Measurements from ENCODE around the gene BIRC7.

The BIRC7 gene

DNA sequence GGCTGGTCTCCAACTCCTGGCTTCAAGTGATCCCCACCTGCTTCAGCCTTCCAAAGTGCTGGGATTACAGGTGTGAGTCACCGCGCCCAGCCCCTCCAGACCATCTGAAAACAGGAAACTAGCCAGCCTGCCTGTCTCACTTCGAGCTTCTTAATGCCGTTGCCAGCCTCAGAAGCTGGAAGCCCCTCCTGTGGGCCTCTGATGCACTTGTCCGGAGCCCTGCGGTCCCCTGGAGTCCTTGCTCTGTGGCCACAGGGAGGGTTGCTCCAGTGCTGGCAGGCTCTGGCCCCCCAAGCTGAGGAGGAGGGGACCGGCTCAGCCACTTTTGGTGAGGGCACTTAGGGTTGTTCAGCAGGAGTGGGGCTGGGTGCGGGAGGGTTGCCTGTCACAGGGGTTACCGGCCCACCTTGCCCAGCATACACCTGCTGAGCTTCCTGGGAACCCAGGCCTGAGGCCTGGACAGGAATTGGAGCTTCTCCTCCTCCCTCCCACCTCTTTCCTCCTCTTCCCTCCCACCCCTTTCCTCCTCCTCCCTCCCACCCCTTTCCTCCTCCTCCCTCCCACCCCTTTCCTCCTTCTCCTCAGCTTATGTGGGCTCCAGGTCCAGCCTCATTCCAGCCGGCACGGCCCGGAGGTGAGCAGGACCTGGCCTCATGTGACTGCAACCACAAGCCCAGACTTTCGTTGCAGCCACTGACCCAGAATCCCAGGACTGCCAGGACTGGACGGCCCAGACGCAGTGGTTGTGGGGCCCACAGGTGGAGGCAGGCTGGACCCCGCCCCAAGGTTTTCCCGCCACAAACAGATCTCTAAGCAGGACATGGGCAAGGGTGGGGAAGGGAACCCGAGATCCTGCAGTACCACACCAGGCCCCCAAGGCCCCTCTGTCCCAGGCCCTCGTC, 9.4 kb upstream of the BIRC7 start:
- DNase-seq: no peak

DNA sequence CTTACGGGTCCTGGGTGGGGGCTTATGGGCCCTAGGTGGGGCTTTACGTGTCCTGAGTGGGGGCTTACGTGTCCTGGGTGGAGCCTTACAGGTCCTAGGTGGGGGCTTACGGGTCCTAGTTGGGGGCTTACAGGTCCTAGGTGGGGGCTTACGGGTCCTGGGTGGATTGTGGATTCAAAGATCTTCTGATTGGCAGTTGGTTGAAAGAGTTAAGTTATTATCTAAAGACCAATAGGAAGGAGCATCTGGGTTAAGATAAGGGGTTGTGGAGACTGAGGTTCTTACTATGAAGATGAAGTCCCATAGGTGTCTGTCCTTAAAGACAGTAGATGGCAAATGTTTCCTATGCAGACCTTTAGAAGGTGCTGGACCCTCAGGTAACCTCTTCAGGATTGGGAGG, 8.4 kb upstream of the BIRC7 start:
- no peak for DNase-seq

DNA sequence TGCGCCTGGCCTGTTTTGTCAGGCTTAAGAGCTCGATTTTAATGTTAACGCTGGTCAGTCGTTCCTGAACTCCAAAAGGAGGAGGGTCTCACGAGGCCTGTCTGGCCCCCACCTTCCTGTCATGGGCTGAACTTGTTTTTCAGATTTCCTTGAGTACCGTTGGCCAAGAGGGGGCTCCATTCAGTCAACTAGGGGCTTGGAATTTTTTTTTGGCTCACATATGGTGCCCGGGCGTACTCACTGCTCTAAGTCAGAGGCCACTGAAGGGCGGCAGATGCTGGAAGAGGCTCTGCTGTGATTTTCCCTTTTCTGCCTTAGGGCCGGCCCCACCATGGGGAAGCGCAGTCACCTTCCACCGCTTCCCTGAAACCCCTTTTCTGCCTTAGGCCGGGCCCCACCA, 6.9 kb upstream of the BIRC7 start:
- no peak for DNase-seq

DNA sequence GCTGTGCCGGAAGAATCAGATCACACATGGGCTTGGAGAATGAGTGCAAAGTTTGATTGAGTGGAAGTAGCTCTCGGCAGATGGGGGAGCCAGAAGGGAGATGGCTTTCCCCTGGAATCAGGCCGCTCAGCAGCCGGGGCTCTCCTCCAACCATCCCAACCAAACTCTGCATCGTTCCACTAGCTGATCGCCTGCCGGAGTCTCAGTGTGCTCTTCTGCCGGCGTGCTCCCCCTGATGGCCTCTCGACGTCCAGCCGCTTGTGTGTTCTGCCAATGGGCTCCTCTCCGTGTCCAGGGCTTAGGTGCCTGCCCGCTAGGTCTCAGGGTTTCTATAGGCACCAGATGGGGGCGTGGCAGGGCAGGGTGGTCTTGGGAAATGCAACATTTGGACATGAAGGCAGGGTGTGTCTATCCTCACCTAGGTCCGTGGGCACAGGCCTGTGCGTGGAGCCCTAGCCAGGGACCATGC, 4.9 kb upstream of the BIRC7 start:
- DNase-seq: no peak

DNA sequence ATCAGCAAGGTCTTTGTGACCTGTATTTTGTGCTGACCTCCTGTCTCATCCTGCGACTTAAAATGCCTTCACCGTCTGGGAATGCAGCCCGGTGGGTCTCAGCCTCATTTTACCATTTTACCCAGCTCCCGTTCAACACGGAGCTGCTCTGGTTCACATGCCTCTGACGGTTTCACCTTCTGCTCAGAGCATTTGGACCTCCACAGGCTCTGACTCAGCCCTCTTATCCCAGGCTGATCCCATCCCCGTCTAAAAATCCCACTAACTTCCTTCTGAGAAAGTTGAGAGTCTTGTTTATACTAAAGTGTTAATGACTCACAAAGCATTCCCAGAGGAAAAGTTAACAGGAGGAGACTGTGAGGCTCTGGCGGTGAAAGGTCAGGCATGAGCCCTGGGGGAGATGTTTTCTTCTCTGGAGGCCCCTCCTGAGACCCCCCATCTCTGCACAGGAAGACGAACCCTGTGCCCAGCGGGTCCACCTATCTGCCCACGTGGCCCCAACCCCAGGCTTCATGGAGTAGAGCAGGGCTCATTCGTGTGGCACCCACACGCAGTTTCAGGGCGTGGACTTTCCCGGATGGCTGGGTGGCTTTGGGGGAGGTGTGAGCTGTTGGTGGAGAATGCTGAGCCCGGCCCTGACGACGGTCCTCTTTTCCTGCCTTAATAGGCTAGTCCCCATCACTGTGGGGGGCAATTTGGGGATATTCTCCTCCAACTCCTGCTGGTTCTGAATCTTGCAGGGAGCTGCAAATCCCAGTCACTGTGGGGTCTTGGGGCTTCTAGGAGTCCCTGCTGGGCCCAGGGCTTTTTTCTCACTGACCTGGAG, 3.3 kb upstream of the BIRC7 start:
- no peak for DNase-seq

DNA sequence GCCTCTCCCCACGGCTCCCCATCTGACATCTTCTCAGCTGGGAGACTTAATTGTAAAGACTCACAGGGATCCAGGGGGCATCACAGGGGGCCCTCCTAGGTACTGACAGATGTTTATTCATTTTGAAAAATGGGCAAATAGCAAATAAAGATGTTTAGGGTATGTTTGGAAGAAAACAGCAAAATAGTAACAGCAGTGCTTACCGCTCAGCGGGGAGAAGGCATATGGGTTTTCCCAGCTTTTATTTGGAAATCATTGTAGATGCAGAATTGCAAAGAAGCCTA, 2.7 kb upstream of the BIRC7 start:
- no peak for DNase-seq

DNA sequence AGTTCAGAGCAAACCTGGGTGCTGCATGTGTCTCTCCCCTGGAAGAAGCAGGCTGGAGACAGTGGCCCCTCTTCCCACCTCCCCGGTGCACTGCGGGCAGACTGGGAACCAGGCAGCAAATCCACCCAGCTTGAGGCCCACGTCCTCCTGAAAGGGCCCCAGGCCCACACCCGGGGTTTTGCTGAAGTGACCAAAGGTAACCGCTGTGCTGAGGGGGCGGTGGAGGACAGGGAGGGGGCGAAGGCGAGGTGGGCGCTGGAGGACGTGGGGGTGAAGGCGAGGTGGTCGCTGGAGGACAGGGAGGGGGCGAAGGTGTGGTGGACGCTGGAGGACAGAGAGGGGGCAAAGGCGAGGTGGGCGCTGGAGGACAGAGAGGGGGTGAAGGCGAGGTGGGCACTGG, 1.8 kb upstream of the BIRC7 start:
- DNase-seq: no peak

DNA sequence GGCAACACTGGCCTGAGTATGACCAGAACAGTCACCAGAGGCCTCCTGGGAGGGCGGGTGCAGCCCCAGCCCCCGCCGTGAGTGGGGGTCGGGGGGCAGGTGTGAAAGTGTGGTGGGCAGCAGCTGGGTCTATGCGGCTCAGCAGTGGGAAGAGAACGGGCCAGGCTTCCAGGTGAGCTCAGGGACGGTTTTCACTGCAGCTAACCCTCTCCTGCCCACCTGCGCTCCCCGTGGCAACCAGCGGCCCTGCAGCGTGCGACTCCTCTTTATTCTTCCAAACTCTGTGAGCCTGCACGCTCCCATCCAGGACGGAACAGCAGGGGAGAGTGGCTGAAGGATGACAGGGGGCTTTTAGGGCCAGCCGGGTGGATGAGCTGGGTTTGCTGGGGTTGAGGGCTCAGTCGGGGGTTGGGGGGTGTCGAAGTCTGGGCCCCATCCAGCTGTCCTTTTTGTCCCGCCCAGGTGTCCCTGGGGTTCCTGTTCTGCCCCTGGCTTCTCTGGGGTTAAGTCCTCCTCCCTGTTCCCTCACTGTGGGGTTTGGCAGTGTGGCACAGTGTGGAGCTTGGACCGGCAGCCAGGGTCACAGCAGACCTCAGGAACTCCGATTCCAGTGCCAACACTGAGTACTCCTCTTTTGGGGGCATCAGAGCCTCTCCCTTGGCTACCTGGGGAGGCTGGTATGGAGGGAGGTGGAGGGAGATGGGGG, 859 bp upstream of the BIRC7 start:
- peak; percentile 2 for DNase-seq

DNA sequence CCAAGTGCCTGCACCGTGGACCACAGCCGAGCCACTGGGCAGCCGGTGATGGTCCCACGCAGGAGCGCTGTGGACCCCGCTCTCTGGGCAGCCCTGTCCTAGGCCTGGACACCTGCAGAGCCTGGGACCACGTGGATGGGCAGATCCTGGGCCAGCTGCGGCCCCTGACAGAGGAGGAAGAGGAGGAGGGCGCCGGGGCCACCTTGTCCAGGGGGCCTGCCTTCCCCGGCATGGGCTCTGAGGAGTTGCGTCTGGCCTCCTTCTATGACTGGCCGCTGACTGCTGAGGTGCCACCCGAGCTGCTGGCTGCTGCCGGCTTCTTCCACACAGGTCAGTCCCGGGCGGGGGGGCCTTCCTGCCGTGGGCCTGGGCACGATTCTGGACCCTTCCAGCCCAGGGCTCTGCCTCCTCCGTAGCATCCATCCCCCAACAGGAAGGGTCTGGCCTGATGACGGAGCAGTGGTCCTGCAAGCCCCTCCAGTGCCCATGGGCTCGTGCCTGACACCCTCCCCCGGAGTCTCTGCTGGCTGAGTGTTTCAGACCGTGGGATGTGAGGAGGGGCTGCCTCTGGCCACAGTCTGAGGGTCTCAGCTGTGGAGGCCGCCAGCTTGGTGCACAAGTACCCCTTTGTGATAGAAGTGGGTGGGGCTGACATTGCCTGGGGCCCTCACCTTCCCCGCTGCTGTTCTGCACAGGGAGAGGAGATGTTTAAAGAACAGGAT, 572 bp downstream of the BIRC7 start:
- DNase-seq: no peak

DNA sequence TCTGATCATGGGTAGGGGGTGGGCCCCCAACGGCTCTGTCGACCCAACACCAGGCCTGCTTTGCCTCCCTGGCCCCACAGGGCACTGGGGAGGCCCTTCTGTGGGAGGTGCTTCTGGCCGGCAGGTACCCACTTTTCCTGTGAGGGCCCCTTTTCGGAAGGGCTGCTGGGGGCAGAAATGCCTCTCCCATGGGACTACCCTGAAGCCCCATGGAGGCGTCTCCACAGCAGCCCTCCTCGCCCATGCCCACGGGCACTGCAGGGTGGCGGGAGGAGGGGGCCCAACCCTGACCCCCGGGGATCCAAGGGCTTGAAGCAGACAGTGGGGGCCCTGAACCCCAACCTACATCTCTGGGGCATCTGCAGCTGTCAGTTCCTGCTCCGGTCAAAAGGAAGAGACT, 2.3 kb downstream of the BIRC7 start:
- DNase-seq: no peak

DNA sequence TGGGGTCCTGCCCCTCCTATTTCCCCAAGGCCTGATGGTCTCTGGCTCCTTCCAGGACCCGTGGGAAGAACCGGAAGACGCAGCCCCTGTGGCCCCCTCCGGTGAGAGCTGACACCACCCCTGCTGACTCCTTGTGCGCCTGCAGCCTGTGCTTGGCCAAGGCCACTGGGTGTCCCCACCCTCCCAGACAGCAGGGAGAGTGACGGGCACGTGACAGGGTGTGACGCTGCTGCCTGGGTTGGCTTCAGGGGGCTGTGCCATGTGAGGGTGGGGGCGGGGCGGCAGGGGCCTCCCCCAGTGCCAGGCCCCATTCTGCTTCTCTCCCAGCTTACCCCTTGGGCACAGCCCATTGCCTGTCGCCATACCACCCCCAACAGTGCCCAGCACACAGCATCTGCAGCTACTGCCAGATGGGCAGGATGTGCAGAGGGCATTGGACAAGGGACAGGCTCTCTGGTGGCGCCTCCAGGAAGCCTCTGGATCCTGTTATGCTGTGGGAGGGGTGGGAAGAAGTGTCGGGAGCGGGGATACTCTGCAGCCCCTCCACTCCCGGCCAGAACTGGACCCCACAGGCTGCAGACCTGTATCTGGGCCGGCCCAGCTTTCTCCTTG, 2.9 kb downstream of the BIRC7 start:
- no peak for DNase-seq

DNA sequence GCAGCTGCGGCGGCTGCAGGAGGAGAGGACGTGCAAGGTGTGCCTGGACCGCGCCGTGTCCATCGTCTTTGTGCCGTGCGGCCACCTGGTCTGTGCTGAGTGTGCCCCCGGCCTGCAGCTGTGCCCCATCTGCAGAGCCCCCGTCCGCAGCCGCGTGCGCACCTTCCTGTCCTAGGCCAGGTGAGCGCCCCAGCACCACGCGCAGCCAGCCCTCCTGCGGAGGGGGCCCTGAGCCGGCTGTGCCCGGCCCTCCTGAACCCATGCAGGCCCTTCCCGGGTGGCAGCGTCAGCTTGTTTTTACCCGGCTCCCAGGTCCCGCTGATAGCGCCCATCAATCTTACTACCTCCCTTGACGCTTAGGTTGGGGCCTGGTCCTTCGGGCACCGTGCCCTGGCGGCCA, 3.7 kb downstream of the BIRC7 start:
- no peak for DNase-seq

DNA sequence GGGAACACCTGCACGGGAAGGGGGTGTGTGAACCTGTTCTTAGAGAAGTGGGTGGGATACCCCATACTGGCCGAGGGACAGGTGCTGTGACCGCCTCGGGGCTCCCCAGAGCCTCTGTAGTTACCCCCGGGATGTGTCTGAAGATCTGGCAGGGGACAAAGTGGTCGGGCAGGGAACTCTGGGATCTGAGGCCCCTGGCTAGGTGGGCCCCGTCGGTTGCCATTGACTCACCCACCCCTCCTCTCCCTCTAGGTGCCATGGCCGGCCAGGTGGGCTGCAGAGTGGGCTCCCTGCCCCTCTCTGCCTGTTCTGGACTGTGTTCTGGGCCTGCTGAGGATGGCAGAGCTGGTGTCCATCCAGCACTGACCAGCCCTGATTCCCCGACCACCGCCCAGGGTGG, 4.3 kb downstream of the BIRC7 start:
- DNase-seq: no peak

DNA sequence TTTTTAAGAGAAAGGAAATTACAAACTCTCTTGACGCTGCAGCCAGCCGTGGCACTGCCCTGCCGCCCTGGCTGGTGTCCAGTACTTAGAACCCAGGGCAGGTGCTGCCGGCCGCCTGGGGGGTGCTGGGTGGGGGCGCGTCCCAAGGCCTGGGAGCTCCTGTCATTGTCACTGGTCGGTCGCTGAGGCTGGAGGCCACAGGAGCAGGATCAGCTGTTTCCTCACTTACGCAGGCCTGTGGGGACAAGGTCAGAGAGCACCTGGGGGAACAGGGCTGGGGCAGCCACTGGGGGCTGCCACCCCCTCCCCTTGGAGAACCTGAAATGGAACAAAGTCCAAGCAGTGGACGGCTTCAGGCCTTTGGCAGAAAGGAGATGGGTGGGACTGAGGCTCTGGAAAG, 5.6 kb downstream of the BIRC7 start:
- DNase-seq: no peak

DNA sequence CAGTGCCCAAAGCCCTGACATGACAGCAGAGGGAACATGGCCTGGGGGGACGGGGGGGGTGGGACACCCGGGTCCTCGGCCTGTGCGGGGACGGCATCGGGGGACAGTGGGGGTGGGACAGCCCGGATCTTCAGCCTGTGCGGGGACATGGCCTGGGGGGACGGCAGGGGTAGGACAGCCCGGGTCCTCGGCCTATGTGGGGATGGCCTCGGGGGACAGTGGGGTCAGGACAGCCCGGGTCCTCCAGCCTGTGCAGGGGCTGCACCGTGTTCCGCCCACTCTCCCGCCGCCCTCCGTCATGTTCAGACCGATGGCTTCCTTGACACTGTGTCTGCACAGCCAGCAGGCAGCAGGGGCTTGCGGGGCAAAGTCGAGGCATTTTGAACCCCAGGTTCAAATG, 7.0 kb downstream of the BIRC7 start:
- DNase-seq: no peak

DNA sequence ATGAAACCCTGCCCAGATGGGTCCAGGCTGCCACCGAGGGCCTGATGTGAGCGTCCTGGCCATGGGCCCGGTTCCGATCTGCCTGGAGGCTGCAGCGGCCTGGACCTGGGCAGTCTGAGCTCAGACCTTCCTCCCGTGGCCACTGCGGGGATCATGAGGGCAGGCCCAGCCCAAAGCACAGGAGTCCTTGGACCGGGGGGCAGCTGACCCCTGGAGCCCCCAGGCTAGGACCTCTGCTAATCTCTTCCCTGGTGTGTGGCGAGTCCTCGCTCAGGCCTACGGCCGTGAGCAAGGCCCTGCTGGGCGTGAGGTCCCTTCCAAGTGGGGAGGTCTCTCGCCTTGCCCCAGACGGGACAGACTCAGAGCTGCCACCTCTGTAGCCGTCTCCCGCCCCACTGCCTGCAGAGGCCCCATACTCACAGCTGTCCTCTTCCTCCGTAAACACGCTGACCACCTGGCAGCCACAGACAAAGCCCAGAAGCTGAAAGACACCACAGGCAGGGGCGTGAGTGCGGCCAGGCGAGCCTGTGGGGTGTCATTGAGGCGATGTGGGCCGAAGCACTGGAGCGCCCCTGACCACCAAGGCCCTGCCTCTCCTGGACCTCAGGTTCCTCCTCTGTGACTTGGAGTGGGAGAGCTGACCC, 8.0 kb downstream of the BIRC7 start:
- no peak for DNase-seq

DNA sequence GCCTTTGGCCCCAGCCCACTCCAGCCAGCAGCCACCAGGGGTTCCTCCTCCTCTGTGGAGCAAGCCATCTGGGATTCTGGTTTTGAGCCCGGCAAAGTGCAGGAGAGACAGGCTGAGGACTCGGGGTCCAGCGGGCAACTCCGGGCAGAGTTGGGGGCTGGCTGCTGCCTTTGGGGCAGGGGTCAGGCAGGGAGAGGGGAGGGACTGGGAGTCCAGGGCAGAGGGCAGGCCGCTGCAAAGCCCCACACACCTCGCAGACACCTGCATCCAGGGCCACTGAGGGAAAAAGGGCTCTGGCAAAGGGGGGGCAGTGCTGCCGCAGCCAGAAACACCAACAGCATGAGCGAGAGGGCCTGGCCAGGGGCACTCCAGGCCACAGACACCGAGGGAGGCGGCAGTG, 8.8 kb downstream of the BIRC7 start:
- no peak for DNase-seq

DNA sequence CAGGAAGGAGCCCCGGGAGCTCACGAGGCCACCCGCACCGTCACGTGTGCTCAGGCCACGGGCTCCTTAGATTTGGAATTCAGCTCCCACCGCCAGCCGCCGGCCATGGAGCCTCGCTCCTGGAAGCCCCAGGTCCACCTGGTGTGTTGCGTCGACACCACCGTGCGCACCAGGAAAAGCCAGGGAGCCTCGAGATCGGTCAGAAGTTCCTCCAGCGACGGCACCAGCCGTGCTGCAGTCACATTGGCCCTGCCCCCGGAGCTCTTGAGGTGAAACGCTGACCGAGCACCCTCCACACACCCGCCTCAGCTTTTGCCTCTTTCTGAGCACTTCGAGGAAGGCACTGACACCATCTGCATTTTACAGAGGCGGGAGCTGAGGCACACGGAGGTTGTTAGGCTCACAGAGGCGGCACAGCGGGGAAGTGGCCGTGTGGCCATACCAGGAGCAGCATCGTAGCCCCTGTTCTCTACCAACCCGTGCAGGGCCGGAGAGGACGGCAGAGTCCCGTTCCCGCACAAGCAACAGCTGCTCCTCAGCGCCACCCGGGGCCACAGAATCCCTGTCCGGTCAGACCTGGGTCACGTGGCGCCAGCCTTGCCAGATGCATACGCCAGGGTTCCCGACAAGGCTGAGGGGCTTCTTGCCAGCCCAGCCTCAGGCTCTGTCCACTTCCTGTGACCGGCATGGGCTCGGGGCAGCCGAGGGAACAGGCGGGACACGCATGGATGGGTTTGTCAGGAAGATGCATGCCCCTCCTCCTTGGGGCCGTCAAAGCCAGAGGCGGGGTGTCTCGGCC, 11.0 kb downstream of the BIRC7 start:
- no peak for DNase-seq

DNA sequence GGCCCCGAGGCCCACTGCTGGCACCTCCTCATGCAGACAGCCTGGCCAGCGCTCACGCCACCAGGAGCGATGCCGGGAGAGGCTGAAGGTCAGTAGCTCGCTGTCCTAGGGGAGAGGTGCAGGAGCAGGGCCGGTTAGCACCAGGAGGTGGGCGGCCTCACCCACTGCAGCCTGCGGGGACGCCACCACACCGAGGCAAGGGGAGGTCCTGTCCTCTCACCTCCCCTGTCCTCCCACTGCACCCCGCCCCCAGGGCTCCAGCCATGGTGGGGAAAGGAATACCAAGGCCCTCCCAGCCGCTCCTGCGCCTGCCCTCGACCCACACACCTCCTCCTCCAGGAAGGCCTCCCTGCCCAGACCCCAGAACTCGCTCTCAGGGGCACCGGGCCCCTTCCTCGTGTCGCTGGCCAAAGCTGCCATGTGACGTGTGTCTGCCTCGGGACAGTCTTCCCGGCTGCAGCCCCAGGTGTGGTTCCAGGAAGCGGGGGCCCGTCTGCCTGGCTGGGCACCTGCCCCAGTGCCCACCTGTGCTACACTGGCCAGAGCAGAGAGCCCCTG, 12.0 kb downstream of the BIRC7 start:
- no peak for DNase-seq

DNA sequence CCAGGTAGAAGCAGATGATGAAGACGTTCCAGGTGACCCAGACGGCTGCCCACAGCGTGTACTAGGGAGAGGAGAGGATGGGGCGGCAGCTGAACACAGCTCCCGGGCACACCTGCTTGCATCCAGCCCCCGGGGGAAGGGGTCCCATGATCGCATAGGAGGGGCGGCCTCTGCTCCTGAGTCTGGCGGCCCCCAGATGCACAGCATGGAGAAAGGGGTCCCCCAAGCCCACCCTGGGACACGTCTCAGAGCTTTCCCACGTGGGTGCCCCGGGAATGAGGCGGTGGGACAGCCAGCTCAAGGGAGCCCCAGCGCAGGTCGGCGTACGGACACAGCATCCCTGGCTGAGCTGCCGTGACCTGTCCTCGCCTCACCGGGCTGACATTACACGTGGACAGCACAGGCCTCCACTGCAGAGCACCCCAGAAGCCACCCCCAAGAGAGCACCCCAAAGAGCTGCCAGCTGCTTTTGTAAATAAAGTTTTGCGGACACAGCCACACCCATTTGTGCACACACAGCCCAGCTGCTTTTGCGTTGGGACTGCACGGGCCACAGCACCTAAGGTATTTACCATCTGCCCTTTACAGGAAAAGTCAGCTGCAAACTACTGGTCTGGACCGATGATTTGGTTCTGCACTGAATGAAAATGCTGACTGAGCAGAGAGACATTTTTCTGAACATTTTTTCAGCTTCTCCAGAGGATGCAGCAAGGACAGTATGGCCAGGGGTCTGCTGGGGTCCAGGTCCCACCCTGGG, 13.3 kb downstream of the BIRC7 start:
- no peak for DNase-seq
